HG02642 (cell line): ENCODE results near the gene CNOT6.
"Not testable (repeated sequence)": the region's sequence is repeated elsewhere in the genome, so short reads cannot be mapped to it uniquely, and the experiment has no call there.

Experiments used
- ATAC-seq: cut with Tn5 transposase; IDR thresholded peaks from one replicate; pipeline ENCODE4 v1.9.1; 2021; ENCODE audit warnings: mild to moderate bottlenecking; ENCODE audit not compliant: unreplicated experiment, poor library complexity

CNOT6 gene

GRCh38 chr5:180470361-180470760 is 23.8 kb upstream of the CNOT6 start:
- no peak for ATAC-seq

DNA sequence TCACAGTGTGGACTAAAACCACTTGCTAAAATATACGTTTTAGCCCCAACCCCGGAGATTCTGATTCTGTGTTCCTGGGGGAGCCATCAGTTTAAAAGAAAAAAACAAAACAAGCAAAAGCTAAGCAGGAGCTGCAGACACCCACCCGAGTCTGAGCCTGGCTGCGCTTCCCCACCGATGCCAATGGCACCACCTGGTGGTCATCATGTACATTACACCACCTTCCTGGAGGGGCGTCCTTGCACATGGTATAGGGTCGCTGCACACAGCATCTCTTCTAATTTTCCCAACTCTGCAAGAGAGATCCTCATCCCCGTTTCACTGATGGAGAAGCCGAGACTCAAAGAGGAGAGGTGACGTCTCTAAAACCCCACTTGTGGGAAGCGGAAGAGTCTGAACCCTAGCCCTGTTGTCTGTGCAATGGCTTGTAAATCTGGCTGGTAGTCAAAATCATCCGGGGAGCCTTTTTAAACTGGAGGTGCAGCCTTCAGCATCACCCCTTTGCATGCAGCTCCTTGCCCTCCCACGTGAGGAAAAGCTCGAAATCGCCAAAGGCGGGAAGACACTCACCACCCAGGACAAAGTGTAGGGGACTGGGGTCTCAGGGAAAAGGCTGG is 23.1 kb upstream of the CNOT6 start:
- peak; percentile 67 for ATAC-seq

DNA sequence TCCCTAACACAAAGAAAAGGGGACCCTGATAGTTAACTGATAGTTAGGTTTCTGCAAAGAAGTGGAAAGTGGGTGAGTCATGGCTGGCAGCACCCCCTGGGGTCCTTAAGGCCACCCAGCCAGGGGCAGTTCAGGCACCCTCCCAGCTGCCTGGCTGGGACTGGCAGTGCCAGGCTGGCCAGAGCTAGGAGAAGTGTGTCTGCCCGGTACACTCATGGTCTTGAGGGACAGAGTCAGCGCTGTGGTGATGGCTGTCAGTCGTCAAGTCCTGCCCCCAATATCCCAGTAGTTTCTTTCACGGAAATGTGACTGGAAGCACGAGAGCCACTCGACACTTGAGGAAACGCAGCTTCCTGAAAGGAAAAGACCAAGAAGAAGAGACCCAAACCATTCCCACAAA is 22.3 kb upstream of the CNOT6 start:
- ATAC-seq: no peak

DNA sequence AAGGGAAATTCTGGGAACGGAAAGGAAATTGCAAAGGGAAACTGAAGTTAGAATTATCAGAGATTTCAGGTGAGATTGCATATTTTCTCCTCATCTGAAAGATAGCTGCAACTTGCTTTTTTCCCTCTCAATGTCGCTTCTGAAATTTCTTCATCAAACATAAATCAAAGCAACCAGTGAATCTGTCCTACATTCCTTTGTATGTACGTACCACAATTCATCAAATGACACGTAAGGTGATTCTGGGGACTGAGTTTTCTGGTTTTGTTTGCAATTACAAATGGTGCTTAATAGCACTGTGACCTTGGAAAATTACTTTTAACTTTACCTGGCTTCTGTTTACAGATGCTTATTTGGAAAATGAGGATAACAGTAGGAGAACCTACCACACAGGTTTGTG is 21.9 kb upstream of the CNOT6 start:
- ATAC-seq: no peak

GRCh38 chr5:180473386-180473785 is 20.8 kb upstream of the CNOT6 start:
- not testable (repeated sequence) for ATAC-seq

DNA sequence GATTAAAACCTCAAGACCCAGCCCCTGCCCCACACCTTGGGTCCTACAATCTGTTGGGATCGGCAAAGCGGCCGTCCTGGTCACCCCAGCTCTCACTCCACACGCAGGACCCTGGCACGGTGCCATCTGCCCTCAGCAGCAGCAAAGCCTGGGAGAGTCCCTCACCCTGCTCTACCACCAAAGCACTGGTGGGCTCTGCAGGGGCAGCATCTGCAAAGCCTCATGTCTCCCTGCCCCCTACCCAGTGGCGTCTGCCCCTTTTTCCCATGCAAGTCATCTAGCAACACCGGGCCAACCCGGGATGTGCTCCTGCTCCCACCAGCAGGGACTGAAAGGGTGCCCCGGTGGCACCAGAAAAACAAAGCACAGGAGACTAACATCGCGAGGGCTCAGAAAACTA is 19.6 kb upstream of the CNOT6 start:
- ATAC-seq: no peak

GRCh38 chr5:180475969-180476524 is 18.1 kb upstream of the CNOT6 start:
- not testable (repeated sequence) for ATAC-seq

- no peak for ATAC-seq
Observed at GRCh38 chr5:180484813-180485212, 9.4 kb upstream of the CNOT6 start.

- no peak for ATAC-seq
Observed at GRCh38 chr5:180486636-180487149, 7.5 kb upstream of the CNOT6 start.

- no peak for ATAC-seq
Observed at GRCh38 chr5:180487556-180487955, 6.6 kb upstream of the CNOT6 start.

GRCh38 chr5:180491496-180491895 is 2.7 kb upstream of the CNOT6 start:
- no peak for ATAC-seq

DNA sequence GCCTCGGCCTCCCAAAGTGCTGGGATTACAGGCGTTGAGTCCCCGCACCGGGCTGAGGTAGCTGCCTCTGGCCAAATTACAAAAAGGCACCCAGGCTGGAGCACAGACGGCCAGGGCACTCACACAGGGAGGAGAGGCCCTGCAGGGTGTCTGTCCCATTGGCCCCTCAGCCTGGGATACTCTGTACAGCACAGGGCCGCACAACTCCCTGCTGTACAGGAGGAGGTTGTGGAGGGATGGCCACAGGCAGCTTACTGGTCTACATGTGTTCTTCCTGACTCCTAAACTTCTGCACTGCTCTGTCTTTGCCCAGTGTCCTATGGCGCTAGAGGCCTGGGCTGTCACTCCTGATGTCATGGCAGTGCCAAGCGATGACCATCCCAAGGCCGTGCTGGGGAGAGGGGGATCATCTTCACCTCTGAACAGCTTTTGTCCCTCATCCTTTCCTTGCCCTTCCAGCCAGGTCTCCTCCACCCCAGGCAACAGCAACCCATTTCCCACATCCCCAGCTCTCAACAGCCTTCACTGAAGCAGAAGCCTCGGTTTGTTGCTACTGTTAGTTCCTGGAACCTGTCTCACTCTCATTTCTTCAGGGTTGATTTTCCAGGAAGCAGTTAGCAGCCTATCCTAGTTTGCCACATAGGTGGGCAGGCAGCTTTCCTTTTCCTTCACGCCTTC is 1.8 kb upstream of the CNOT6 start:
- ATAC-seq: no peak

DNA sequence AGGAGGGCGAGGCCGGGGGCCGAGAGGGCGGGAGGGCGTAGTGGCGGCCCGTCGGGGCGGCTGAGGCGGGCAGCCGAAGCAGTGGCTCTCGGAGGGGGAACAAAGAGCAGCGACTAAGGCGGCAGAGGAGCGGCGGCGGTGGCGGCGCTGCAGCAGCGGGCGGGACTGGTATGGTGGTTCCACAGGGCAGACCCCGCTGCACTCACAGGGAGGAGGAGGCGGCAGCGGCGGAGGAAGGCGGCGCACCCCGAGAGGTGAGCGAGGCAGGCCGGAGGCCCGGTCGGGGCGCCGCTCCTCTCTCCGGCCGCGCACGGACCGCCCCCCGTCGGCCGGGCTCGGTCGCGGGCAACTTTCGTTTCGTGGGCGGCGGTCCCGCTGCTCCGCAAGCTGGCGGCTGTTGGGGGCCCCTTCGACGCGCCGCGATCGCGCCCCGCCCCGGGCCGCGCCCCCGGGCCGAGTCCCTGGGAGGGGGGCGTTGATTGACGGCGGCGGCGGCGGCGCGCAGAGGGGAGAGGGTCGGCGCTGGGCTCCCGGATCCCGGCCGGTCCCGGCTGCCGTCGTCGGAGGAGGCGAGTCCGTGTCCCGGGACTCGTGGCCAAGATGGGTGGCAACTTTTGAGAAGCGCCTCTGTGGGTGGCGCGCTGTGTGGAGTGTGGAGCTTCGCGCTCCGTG is 467 bp downstream of the CNOT6 start:
- ATAC-seq: peak; percentile 45

DNA sequence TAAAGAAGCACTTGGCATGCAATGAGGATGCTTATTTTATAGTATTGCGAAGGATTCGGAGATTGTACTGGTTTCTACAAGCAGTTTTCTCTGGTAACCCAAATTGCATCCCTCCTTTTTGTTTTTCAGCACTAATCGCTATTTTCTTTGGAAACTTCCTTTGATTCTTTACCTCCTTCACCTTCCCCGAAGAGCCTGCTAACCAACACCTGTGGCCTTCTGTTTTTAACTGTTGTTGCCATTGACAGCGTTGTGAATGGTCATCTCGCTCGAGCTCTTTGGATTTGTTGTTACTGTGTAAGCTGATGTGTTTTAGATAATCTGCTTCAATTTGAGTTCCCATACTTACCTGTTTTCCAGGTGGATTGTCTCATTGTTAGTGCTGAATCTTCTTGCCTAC is 1.1 kb downstream of the CNOT6 start:
- ATAC-seq: no peak

- no peak for ATAC-seq
Observed at GRCh38 chr5:180495991-180496741, 2.0 kb downstream of the CNOT6 start.

DNA sequence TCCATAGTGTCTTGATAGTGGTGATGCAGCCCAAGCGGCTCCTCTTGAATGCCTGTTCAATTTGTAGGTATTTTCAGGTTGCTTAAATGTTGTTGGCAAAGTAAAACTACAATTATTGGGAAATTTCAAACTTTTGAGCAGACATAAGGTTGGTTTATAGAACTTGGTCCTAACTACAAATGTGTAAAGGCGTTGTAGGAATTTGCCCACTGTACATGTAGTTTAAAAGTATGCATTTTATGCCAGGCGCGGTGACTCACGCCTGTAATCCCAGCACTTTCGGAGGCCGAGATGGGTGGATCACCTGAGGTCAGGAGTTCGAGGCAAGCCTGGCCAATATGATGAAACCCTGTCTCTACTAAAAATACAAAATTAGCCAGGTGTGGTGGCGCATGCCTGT is 2.6 kb downstream of the CNOT6 start:
- not testable (repeated sequence) for ATAC-seq

- ATAC-seq: not testable (repeated sequence)
Observed at GRCh38 chr5:180497865-180498264, 3.7 kb downstream of the CNOT6 start.

GRCh38 chr5:180498378-180498777 is 4.2 kb downstream of the CNOT6 start:
- no peak for ATAC-seq

GRCh38 chr5:180499684-180500083 is 5.5 kb downstream of the CNOT6 start:
- no peak for ATAC-seq

DNA sequence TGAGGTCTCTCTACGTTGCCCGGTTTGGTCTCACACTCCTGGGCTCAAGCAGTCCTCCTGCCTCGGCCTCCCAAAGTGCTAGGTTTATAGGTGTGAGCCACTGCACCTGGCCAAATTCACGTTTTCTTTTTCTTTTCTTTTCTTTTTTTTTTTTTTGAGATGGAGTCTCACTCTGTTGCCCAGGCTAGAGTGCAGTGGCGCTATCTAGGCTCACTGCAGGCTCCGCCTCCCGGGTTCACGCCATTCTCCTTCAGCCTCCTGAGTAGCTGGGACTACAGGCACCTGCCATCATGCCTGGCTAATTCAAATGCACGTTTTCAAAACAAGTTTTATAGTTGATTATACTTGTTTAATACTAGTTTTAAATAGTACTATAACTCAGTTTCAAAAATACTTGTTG is 6.1 kb downstream of the CNOT6 start:
- ATAC-seq: not testable (repeated sequence)
